GM12878 (cell line): ENCODE measurements around the gene VAX1. TPM values are rescaled to one million over a fixed set of nuclear protein-coding genes. Genes with fewer than 3 reads are reported as not detected.

Source experiments
- ATAC-seq: fragments of 200-7000 bp; cut with Tn5 transposase; 3 replicates; pipeline ENCODE4 v1.9.1; 2020; ENCODE audit warnings: mild to moderate bottlenecking, moderate library complexity
- BruUV-seq: library from RNA; stranded (reverse); fragments of 400-500 nt; replicated peaks from 2 replicates; lab custom pipeline; 2021; lab: Mats Ljungman, UMichigan
- CTCF ChIA-PET: fragments of 300-600 bp; sonication (Branson Sonifier 250); formaldehyde crosslinking; extraction: SDS; loops from one replicate; lab custom pipeline; 2021; ENCODE audit warnings: inconsistent platforms; lab: Yijun Ruan, JAX
- POLR2A ChIA-PET: fragments of 350-600 bp; formaldehyde crosslinking; extraction: SDS; loops from one replicate; lab custom pipeline; 2021; ENCODE audit warnings: inconsistent platforms; lab: Charles Lee
- RAD21 ChIA-PET: fragments of 300-600 bp; sonication (Branson Sonifier 250); formaldehyde crosslinking; loops from one replicate; lab custom pipeline; 2023; ENCODE audit warnings: antibody characterized with exemption; ENCODE audit not compliant: unreplicated experiment; lab: Charles Lee
- SMC1A ChIA-PET: fragments of 300-600 bp; sonication (Branson Sonifier 250); formaldehyde crosslinking; loops from one replicate; lab custom pipeline; 2023; ENCODE audit not compliant: unreplicated experiment, uncharacterized antibody; lab: Charles Lee
- DNase-seq: peaks from one replicate; pipeline ENCODE4 v3.0.0-alpha.2; 2011; ENCODE audit warnings: low read depth, low spot score
- FAIRE-seq: peaks from 3 replicates; lab custom pipeline; 2011; peaks lifted over from hg19 to GRCh38; lab: Jason Lieb, UNC
- H2AFZ ChIP-seq: 2 replicates; pipeline ENCODE4 v1.6.0; 2011; ENCODE audit warnings: low read depth, low read length, control low read depth; ENCODE audit not compliant: control insufficient read depth
- H3K27ac ChIP-seq: 2 replicates; pipeline ENCODE4 v1.5.1; 2011; ENCODE audit warnings: control low read depth; ENCODE audit not compliant: control insufficient read depth, insufficient read depth
- H3K27me3 ChIP-seq, 2 experiments: replicated peaks in 1 of 2; 2 replicates each; pipeline versions ENCODE4 v1.6.0 to v1.6.1; 2011; ENCODE audit warnings: low read length in 1 of 2; ENCODE audit not compliant: control insufficient read depth in 2 of 2, insufficient read depth in 2 of 2
- H3K36me3 ChIP-seq, 2 experiments: 2 replicates each; pipeline ENCODE4 v1.5.1; 2011; ENCODE audit warnings: low read length in 1 of 2; ENCODE audit not compliant: control insufficient read depth in 2 of 2, insufficient read depth in 2 of 2
- H3K4me1 ChIP-seq: 2 replicates; pipeline ENCODE4 v1.6.1; 2011; ENCODE audit warnings: mild to moderate bottlenecking, low read length, moderate library complexity, mixed read lengths; ENCODE audit not compliant: control insufficient read depth, insufficient read depth
- H3K4me2 ChIP-seq: 2 replicates; pipeline ENCODE4 v1.6.0; 2011; ENCODE audit warnings: control low read depth; ENCODE audit not compliant: control insufficient read depth, insufficient read depth
- H3K4me3 ChIP-seq: fragments of 200-600 bp; sonication (generic); 2 replicates; pipeline ENCODE4 v1.5.1; 2016
- H3K79me2 ChIP-seq: 2 replicates; pipeline ENCODE4 v1.6.0; 2011; ENCODE audit warnings: low read length; ENCODE audit not compliant: control insufficient read depth, insufficient read depth
- H3K9ac ChIP-seq: 2 replicates; pipeline ENCODE4 v1.8.0; 2011; ENCODE audit warnings: low read length, control low read depth, mixed read lengths; ENCODE audit not compliant: control insufficient read depth, insufficient read depth
- H3K9me3 ChIP-seq: replicated peaks from 3 replicates; pipeline ENCODE4 v1.5.1; 2011; ENCODE audit warnings: mild to moderate bottlenecking, low read length; ENCODE audit not compliant: control insufficient read depth, insufficient read depth
- H4K20me1 ChIP-seq: 2 replicates; pipeline ENCODE4 v1.6.0; 2011; ENCODE audit not compliant: control insufficient read depth, insufficient read depth
- CHD1 ChIP-seq: IDR thresholded peaks from 2 replicates; pipeline ENCODE4 v1.6.1; 2012; ENCODE audit warnings: low read depth, low read length, improper control_type of control experiment
- E2F8 ChIP-seq: fragments of 450-650 bp; IDR thresholded peaks from 2 replicates; pipeline ENCODE4 v1.6.1; 2018; ENCODE audit warnings: mild to moderate bottlenecking, low read depth, moderate library complexity; ENCODE audit not compliant: partially characterized antibody
- KAT2A ChIP-seq: conservative IDR thresholded peaks from 2 replicates; pipeline ENCODE4 v1.6.1; 2011; ENCODE audit warnings: low read depth, low read length; ENCODE audit not compliant: control insufficient read depth
- LARP7 ChIP-seq: fragments of 450-650 bp; IDR thresholded peaks from 2 replicates; pipeline ENCODE4 v1.6.1; 2017; ENCODE audit warnings: mild to moderate bottlenecking
- MYB ChIP-seq: fragments of 150-350 bp; IDR thresholded peaks from 2 replicates; pipeline ENCODE4 v1.6.1; 2014; ENCODE audit warnings: mild to moderate bottlenecking, low read depth, low read length, borderline replicate concordance
- PAX8 ChIP-seq: fragments of 450-650 bp; IDR thresholded peaks from 2 replicates; pipeline ENCODE4 v1.6.1; 2017; ENCODE audit warnings: mild to moderate bottlenecking, moderate library complexity
- PBX3 ChIP-seq: IDR thresholded peaks from 2 replicates; pipeline ENCODE4 v1.6.1; 2011; ENCODE audit warnings: mild to moderate bottlenecking, low read depth, low read length, moderate library complexity; ENCODE audit not compliant: insufficient replicate concordance
- PKNOX1 ChIP-seq: fragments of 450-650 bp; IDR thresholded peaks from 2 replicates; pipeline ENCODE4 v1.6.1; 2016; ENCODE audit warnings: mild to moderate bottlenecking
- POLR2A ChIP-seq: IDR thresholded peaks from 2 replicates; pipeline ENCODE4 v1.6.1; 2011; ENCODE audit warnings: low read depth, mild to moderate bottlenecking, low read length
- RUNX3 ChIP-seq: IDR thresholded peaks from 2 replicates; pipeline ENCODE4 v1.6.1; 2012; ENCODE audit warnings: low read length, inconsistent platforms
- SMAD1 ChIP-seq: fragments of 450-650 bp; IDR thresholded peaks from 2 replicates; pipeline ENCODE4 v1.6.1; 2018; ENCODE audit warnings: mild to moderate bottlenecking, low read depth; ENCODE audit not compliant: partially characterized antibody
- SP1 ChIP-seq: IDR thresholded peaks from one replicate; pipeline ENCODE4 v1.6.1; 2011; ENCODE audit warnings: low read depth, low read length
- TBL1XR1 ChIP-seq: IDR thresholded peaks from 2 replicates; pipeline ENCODE4 v1.6.1; 2012; ENCODE audit warnings: low read depth, low read length, improper control_type of control experiment
- USF1 ChIP-seq: IDR thresholded peaks from 2 replicates; pipeline ENCODE4 v1.6.1; 2011; ENCODE audit warnings: borderline replicate concordance, low read depth, mild to moderate bottlenecking, moderate library complexity, mixed read lengths, low read length; ENCODE audit not compliant: insufficient read depth; ENCODE audit errors: extremely low read length
- ZBTB33 ChIP-seq: fragments of 450-650 bp; IDR thresholded peaks from 2 replicates; pipeline ENCODE4 v1.6.1; 2017; ENCODE audit warnings: mild to moderate bottlenecking
- ZNF384 ChIP-seq: IDR thresholded peaks from 2 replicates; pipeline ENCODE4 v1.6.1; 2012; ENCODE audit warnings: low read depth, mild to moderate bottlenecking, low read length, improper control_type of control experiment, borderline replicate concordance
- WGBS: methylation state at CpG from one replicate; pipeline ENCODE4 v1.1.6; 2016; ENCODE audit warnings: low lambda C conversion rate; ENCODE audit not compliant: insufficient replicate concordance, insufficient coverage; ENCODE audit errors: missing lambda C conversion rate; 5-methylcytosine and 5-hydroxymethylcytosine counted together
- in situ Hi-C: fragments of 300-500 bp; cut with MboI; formaldehyde crosslinking; loops from 9 replicates; pipeline ENCODE4 v1.14.3; 2018; ENCODE audit warnings: mixed read lengths
- intact Hi-C: fragments of 100-400 bp; cut with micrococcal nuclease; formaldehyde crosslinking; loops from one replicate; pipeline ENCODE4 v1.14.2; 2022; ENCODE audit not compliant: unreplicated experiment
- polyA plus RNA-seq, 11 experiments: library from polyadenylated mRNA; depleted of rRNA in 4 of 11; unstranded in 6 of 11; stranded (reverse) in 5 of 11; fragments of >200 nt; fragmentation: Nextera tagmentation in 4 of 11; fragmentation: Illumina TruSeq in 1 of 11; extraction: Ambion mirVana in 4 of 11; extraction: Trizol in 1 of 11; gene quantifications; 1 replicate in 1 of 11; 2 replicates in 10 of 11; pipeline versions ENCODE4 v1.2.1 to v1.2.3, GENCODE V29; 2011 to 2016; ENCODE audit warnings: inconsistent platforms in 2 of 11, missing spikeins in 2 of 11, low read depth in 1 of 11
- total RNA-seq, 4 experiments: library from RNA; depleted of rRNA in 3 of 4; stranded (reverse); fragments of >200 nt in 3 of 4; fragmentation: Illumina TruSeq in 1 of 4; extraction: Trizol in 1 of 4; gene quantifications; 2 replicates each; pipeline versions ENCODE4 v1.2.1 to v1.2.3, GENCODE V29; 2013 to 2021

Gene VAX1
- total and polyA plus RNA-seq, 10 of the 15 experiments (the other 5 are each of a cell fraction or from before 2014, with no cell fraction given), result not detected

GRCh38 chr10:117161386-117162033 lies 23.4 kb upstream of the VAX1 start:
- POLR2A ChIA-PET, result no interaction called here
- Histone ChIP-seq H3K36me3 (no peaks in the 10 kb centered on the region), H4K20me1 (no peaks in the 10 kb centered on the region), H3K4me2 (no peak overlapping the region), H3K9me3 (no peaks in the 10 kb centered on the region), H3K27me3 (peaks cover 14 to 31% of the 10 kb centered on the region in 2 experiments), H2AFZ (no peak overlapping the region), H3K9ac (no peak overlapping the region), H3K27ac (no peak overlapping the region), H3K4me3 (no peak overlapping the region), H3K79me2 (no peaks in the 10 kb centered on the region), H3K4me1 (no peaks in the 10 kb centered on the region)
- TF ChIP-seq SMAD1 (no peak), PKNOX1 (no peak), ZBTB33 (no peak), PAX8 (no peak), USF1 (no peak), PBX3 (no peak), SP1 (no peak), MYB (no peak), ZNF384 (no peak), KAT2A (no peak), POLR2A (no peak), RUNX3 (no peak), TBL1XR1 (no peak), LARP7 (no peak), CHD1 (no peak), E2F8 (no peak)
- RAD21 ChIA-PET, result no interaction called here
- CTCF ChIA-PET, result no interaction called here
- FAIRE-seq (no peak), DNase-seq (no peak), ATAC-seq (no peak)
- SMC1A ChIA-PET, result no interaction called here
- in situ Hi-C loops (no loop called here), intact Hi-C loops (no loop called here)
- WGBS, result 1% methylated on average over 6 of the region's 6 CpGs
- BruUV-seq, result no TSS peak
